GM12878 (cell line): ENCODE data around the gene DMD. TPM values are rescaled to one million over a fixed set of nuclear protein-coding genes. Genes with fewer than 3 reads are reported as not detected.

Source experiments
- ATAC-seq: fragments of 200-7000 bp; cut with Tn5 transposase; 3 replicates; pipeline ENCODE4 v1.9.1; 2020; ENCODE audit warnings: mild to moderate bottlenecking, moderate library complexity
- BruUV-seq: library from RNA; stranded (reverse); fragments of 400-500 nt; replicated peaks from 2 replicates; lab custom pipeline; 2021; lab: Mats Ljungman, UMichigan
- CTCF ChIA-PET: fragments of 300-600 bp; sonication (Branson Sonifier 250); formaldehyde crosslinking; extraction: SDS; loops from one replicate; lab custom pipeline; 2021; ENCODE audit warnings: inconsistent platforms; lab: Yijun Ruan, JAX
- POLR2A ChIA-PET: fragments of 350-600 bp; formaldehyde crosslinking; extraction: SDS; loops from one replicate; lab custom pipeline; 2021; ENCODE audit warnings: inconsistent platforms; lab: Charles Lee
- RAD21 ChIA-PET: fragments of 300-600 bp; sonication (Branson Sonifier 250); formaldehyde crosslinking; loops from one replicate; lab custom pipeline; 2023; ENCODE audit warnings: antibody characterized with exemption; ENCODE audit not compliant: unreplicated experiment; lab: Charles Lee
- SMC1A ChIA-PET: fragments of 300-600 bp; sonication (Branson Sonifier 250); formaldehyde crosslinking; loops from one replicate; lab custom pipeline; 2023; ENCODE audit not compliant: unreplicated experiment, uncharacterized antibody; lab: Charles Lee
- DNase-seq: peaks from one replicate; pipeline ENCODE4 v3.0.0-alpha.2; 2011; ENCODE audit warnings: low read depth, low spot score
- FAIRE-seq: peaks from 3 replicates; lab custom pipeline; 2011; peaks lifted over from hg19 to GRCh38; lab: Jason Lieb, UNC
- H2AFZ ChIP-seq: 2 replicates; pipeline ENCODE4 v1.6.0; 2011; ENCODE audit warnings: low read depth, low read length, control low read depth; ENCODE audit not compliant: control insufficient read depth
- H3K27ac ChIP-seq: 2 replicates; pipeline ENCODE4 v1.5.1; 2011; ENCODE audit warnings: control low read depth; ENCODE audit not compliant: control insufficient read depth, insufficient read depth
- H3K27me3 ChIP-seq, 2 experiments: replicated peaks in 1 of 2; 2 replicates each; pipeline versions ENCODE4 v1.6.0 to v1.6.1; 2011; ENCODE audit warnings: low read length in 1 of 2; ENCODE audit not compliant: control insufficient read depth in 2 of 2, insufficient read depth in 2 of 2
- H3K36me3 ChIP-seq, 2 experiments: 2 replicates each; pipeline ENCODE4 v1.5.1; 2011; ENCODE audit warnings: low read length in 1 of 2; ENCODE audit not compliant: control insufficient read depth in 2 of 2, insufficient read depth in 2 of 2
- H3K4me1 ChIP-seq: 2 replicates; pipeline ENCODE4 v1.6.1; 2011; ENCODE audit warnings: mild to moderate bottlenecking, low read length, moderate library complexity, mixed read lengths; ENCODE audit not compliant: control insufficient read depth, insufficient read depth
- H3K4me2 ChIP-seq: 2 replicates; pipeline ENCODE4 v1.6.0; 2011; ENCODE audit warnings: control low read depth; ENCODE audit not compliant: control insufficient read depth, insufficient read depth
- H3K4me3 ChIP-seq: fragments of 200-600 bp; sonication (generic); 2 replicates; pipeline ENCODE4 v1.5.1; 2016
- H3K79me2 ChIP-seq: 2 replicates; pipeline ENCODE4 v1.6.0; 2011; ENCODE audit warnings: low read length; ENCODE audit not compliant: control insufficient read depth, insufficient read depth
- H3K9ac ChIP-seq: 2 replicates; pipeline ENCODE4 v1.8.0; 2011; ENCODE audit warnings: low read length, control low read depth, mixed read lengths; ENCODE audit not compliant: control insufficient read depth, insufficient read depth
- H3K9me3 ChIP-seq: replicated peaks from 3 replicates; pipeline ENCODE4 v1.5.1; 2011; ENCODE audit warnings: mild to moderate bottlenecking, low read length; ENCODE audit not compliant: control insufficient read depth, insufficient read depth
- H4K20me1 ChIP-seq: 2 replicates; pipeline ENCODE4 v1.6.0; 2011; ENCODE audit not compliant: control insufficient read depth, insufficient read depth
- DPF2 ChIP-seq: fragments of 450-650 bp; IDR thresholded peaks from 2 replicates; pipeline ENCODE4 v1.6.1; 2017; ENCODE audit warnings: mild to moderate bottlenecking
- MTA2 ChIP-seq: fragments of 450-650 bp; IDR thresholded peaks from 2 replicates; pipeline ENCODE4 v1.6.1; 2016; ENCODE audit warnings: low read depth, mild to moderate bottlenecking, moderate library complexity
- MYB ChIP-seq: fragments of 150-350 bp; IDR thresholded peaks from 2 replicates; pipeline ENCODE4 v1.6.1; 2014; ENCODE audit warnings: mild to moderate bottlenecking, low read depth, low read length, borderline replicate concordance
- POU2F2 ChIP-seq: IDR thresholded peaks from 3 replicates; pipeline ENCODE4 v1.6.1; 2011; ENCODE audit warnings: low read depth, mild to moderate bottlenecking, low read length, borderline replicate concordance
- RAD21 ChIP-seq: IDR thresholded peaks from 2 replicates; pipeline ENCODE4 v1.6.1; 2011; ENCODE audit warnings: mild to moderate bottlenecking, low read depth, low read length, moderate library complexity; ENCODE audit not compliant: insufficient read depth
- SPI1 ChIP-seq: IDR thresholded peaks from 2 replicates; pipeline ENCODE4 v1.6.1; 2011; ENCODE audit warnings: low read depth, mild to moderate bottlenecking, low read length, moderate library complexity, borderline replicate concordance; ENCODE audit not compliant: insufficient read depth
- ZBTB33 ChIP-seq: fragments of 450-650 bp; IDR thresholded peaks from 2 replicates; pipeline ENCODE4 v1.6.1; 2017; ENCODE audit warnings: mild to moderate bottlenecking
- WGBS: methylation state at CpG from one replicate; pipeline ENCODE4 v1.1.6; 2016; ENCODE audit warnings: low lambda C conversion rate; ENCODE audit not compliant: insufficient replicate concordance, insufficient coverage; ENCODE audit errors: missing lambda C conversion rate; 5-methylcytosine and 5-hydroxymethylcytosine counted together
- in situ Hi-C: fragments of 300-500 bp; cut with MboI; formaldehyde crosslinking; loops from 9 replicates; pipeline ENCODE4 v1.14.3; 2018; ENCODE audit warnings: mixed read lengths
- intact Hi-C: fragments of 100-400 bp; cut with micrococcal nuclease; formaldehyde crosslinking; loops from one replicate; pipeline ENCODE4 v1.14.2; 2022; ENCODE audit not compliant: unreplicated experiment
- polyA plus RNA-seq, 11 experiments: library from polyadenylated mRNA; depleted of rRNA in 4 of 11; unstranded in 6 of 11; stranded (reverse) in 5 of 11; fragments of >200 nt; fragmentation: Nextera tagmentation in 4 of 11; fragmentation: Illumina TruSeq in 1 of 11; extraction: Ambion mirVana in 4 of 11; extraction: Trizol in 1 of 11; gene quantifications; 1 replicate in 1 of 11; 2 replicates in 10 of 11; pipeline versions ENCODE4 v1.2.1 to v1.2.3, GENCODE V29; 2011 to 2016; ENCODE audit warnings: inconsistent platforms in 2 of 11, missing spikeins in 2 of 11, low read depth in 1 of 11
- total RNA-seq, 4 experiments: library from RNA; depleted of rRNA in 3 of 4; stranded (reverse); fragments of >200 nt in 3 of 4; fragmentation: Illumina TruSeq in 1 of 4; extraction: Trizol in 1 of 4; gene quantifications; 2 replicates each; pipeline versions ENCODE4 v1.2.1 to v1.2.3, GENCODE V29; 2013 to 2021

Gene DMD
- total and polyA plus RNA-seq, 10 of the 15 experiments (the other 5 are each of a cell fraction or from before 2014, with no cell fraction given): 1.4 to 24.3 (median 4.3) TPM

GRCh38 chrX:31652650-31653049 is 1558.7 kb downstream of the DMD start:
- RAD21 ChIA-PET: interaction anchor here (0.7 to 1.3 kb wide), 4 partner anchors 13 to 616 kb away, joined by 3 read pairs; no protein-coding TSS in a partner anchor
- H3K9me3 ChIP-seq: no peaks in the 10 kb centered on the region
- SMC1A ChIA-PET: interaction anchor here (1.0 to 11.3 kb wide), 8 partner anchors 20 to 614 kb away, joined by 3 to 147 read pairs (median 4); no protein-coding TSS in a partner anchor
- DNase-seq: no peak
- in situ Hi-C loops: loop anchor here (10.0 kb wide), 2 partner anchors 448 to 918 kb away; no protein-coding TSS in a partner anchor
- CTCF ChIA-PET: interaction anchor here (0.7 to 1.6 kb wide), 5 partner anchors 13 to 1350 kb away, joined by 3 to 4 read pairs (median 3); no protein-coding TSS in a partner anchor
- H2AFZ ChIP-seq: no peak overlapping the region
- no peaks in the 10 kb centered on the region for H3K4me1 ChIP-seq
- TF ChIP-seq DPF2 (peak; percentile 32; the same call in 1 of the 2 replicates), SPI1 (peak; percentile 46; the same call in 1 of the 2 replicates), RAD21 (no peak), ZBTB33 (no peak), MTA2 (peak; percentile 73), POU2F2 (no peak), MYB (no peak)
- TF ChIP-seq, all 136 proteins: peak for 3
- H3K27ac ChIP-seq: no peak overlapping the region
- POLR2A ChIA-PET: no interaction called here
- intact Hi-C loops: loop anchor here (10.0 kb wide), 1 partner anchor 208 kb away; no protein-coding TSS in a partner anchor
- no peak overlapping the region for H3K4me3 ChIP-seq
- ATAC-seq (peak; percentile 86), FAIRE-seq (no peak)
- no peaks in the 10 kb centered on the region for H4K20me1 ChIP-seq
- no peaks in the 10 kb centered on the region for H3K27me3 ChIP-seq
- BruUV-seq: no TSS peak
- no peak overlapping the region for H3K9ac ChIP-seq
- WGBS: 0% methylated on average over 1 of the region's 1 CpG
- H3K79me2 ChIP-seq: no peaks in the 10 kb centered on the region
- no peaks in the 10 kb centered on the region for H3K36me3 ChIP-seq
- H3K4me2 ChIP-seq: no peak overlapping the region
